GM23248 (cell line): ENCODE data around the gene OR13H1.

Experiments
- EZH2 ChIP-seq: fragments of 200-600 bp; sonication (generic); IDR thresholded peaks from 2 replicates; pipeline ENCODE4 v1.6.1; 2018; ENCODE audit warnings: antibody characterized with exemption, mild to moderate bottlenecking; ENCODE audit not compliant: insufficient read depth, poor library complexity, severe bottlenecking
- EZH2phosphoT487 ChIP-seq: fragments of 200-600 bp; sonication (generic); IDR thresholded peaks from 2 replicates; pipeline ENCODE4 v1.6.1; 2018; ENCODE audit warnings: antibody characterized with exemption, moderate library complexity, mild to moderate bottlenecking, low read depth; ENCODE audit not compliant: insufficient read depth

GRCh38 chrX:131565909-131566308 is 22.0 kb downstream of the OR13H1 start:
- TF ChIP-seq EZH2phosphoT487 (no peak), EZH2 (no peak)
